Nasal cavity respiratory epithelium epithelial cell of viscerocranial mucosa (primary cell): ENCODE results near the gene MAP3K10. TPM values are rescaled to one million over a fixed set of nuclear protein-coding genes. Genes with fewer than 3 reads are reported as not detected.

Source experiments
- total RNA-seq: library from RNA; depleted of rRNA; stranded (reverse); fragments of >200 nt; gene quantifications from 2 replicates; pipeline ENCODE4 v1.2.3, GENCODE V29; 2014

Gene MAP3K10
- total RNA-seq: 10.6 and 13.6 TPM in 2 replicates

DNA sequence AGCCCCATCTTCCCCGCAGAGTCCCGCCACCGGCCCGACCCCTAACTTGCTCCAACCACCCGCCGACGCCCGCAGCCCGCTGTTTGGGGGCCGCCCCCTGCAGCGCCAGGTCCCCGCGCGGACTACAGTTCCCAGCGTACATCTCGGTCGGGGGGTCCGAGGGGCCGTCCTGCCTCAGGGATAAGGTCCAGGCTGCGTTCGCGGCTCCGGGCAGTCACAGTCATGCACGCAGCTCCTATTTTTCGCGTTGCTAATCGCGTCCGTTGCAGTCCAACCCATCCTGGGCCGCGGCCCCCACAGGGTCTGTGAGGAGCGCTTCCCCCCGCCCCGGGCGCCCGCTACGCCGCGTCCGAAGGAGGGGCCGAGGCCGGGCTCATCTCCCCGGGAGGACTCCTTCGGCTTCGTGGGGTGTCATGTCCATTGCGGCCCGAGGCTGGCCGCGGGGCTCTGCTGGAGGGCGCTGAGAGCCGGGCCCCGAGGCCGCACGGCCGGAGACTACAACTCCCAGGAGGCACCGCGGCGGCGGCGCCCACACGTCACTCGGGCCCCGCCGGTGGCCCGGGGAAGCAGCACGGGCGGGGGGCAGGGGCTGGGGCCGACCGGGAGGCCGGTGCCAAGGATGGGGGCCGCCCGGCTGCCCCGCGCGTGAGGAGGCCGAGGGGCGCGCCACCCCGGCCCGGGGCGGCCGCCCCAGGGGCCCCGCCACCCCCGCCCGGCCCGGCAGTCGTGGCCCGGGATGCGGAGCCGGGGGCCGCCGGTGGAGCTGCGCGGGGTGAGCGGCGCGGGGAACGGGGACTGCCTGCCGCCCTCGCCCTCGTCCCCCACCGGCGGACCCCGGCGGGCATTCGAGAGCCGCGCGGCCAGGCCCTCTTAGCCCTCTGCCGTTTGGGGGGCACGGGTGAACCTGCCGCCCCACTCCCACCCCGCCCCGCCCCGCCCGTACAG is at the start of gene MAP3K10:
MAP3K10 (plus strand) TSS at position 536 of the 945 bp plus-strand sequence. CDS start 606 bp downstream, outside the sequence.

DNA sequence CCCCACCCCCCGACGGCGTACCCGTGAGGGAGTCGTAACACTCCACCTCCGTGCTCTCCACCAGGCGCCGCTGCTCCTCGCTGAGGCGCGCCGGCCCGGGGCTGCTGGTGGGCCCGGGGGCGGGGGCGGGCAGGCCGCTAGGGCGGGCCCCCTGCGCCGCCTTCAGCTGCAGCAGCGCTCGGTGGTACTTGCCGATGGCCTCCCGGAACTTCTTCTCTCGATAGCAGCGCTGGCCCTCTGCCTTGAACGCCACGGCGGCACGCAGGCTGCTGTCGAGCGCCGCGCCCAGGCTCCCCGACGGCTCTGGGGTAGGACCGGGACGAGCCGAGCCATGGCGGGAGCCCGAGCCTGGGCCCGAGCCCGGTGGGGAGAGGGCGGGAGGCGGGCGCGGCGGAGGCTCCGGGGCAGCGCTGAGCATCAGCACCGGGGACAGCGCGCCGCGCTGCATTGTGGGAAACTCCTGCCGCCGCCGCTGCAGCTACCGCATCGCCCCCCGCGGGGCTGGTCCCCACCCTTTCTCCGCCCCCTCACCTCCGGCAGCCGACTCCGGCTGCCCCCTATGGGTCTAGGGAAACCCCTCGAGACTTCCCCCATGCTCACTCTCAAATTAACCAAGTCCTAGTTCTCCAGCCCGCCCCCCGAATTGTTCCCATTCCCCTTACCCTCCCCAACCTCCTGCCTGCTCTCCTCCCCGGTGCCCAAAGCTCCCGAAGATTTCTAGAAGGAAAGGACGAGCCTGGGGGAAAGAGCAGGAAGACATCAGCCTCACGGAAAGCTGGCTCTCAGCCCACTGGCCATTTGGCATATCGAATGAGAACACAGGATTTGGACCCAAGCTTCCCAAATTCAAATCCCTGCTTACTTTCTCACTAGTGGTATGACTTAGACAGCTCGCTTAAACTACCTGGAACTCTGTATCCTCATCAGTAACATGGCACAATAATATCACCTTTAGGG is 27.0 kb downstream of the MAP3K10 start, which contains the start of gene TTC9B:
TTC9B (minus strand) TSS at position 451 of the 957 bp plus-strand sequence; CDS start at position 448, 3 bp downstream.

Other genes with a start within 250 kb of the MAP3K10 start
- 84.1 and 118 TPM in 2 replicates for gene PSMC4, start 220.3 kb upstream of the MAP3K10 start, total RNA-seq
- gene ZNF546, start 194.4 kb upstream of the MAP3K10 start, total RNA-seq: 0.68 and 3.0 TPM in 2 replicates
- gene ZNF780B, start 135.2 kb upstream of the MAP3K10 start, total RNA-seq: 4.8 and 20.2 TPM in 2 replicates
- 6.8 and 15.9 TPM in 2 replicates for gene ZNF780A, start 100.5 kb upstream of the MAP3K10 start, total RNA-seq
- gene TTC9B, start 27.0 kb downstream of the MAP3K10 start, total RNA-seq: under 0.01 TPM in 1 of 2 replicates, not detected in the other
- gene CCNP, start 35.3 kb downstream of the MAP3K10 start, total RNA-seq: under 0.01 and 0.07 TPM in 2 replicates
- gene AKT2, start 93.9 kb downstream of the MAP3K10 start, total RNA-seq: 58.1 and 79.5 TPM in 2 replicates
- 5.8 and 10.4 TPM in 2 replicates for gene C19orf47, start 157.0 kb downstream of the MAP3K10 start, total RNA-seq
- gene PLD3, start 157.3 kb downstream of the MAP3K10 start, total RNA-seq: 196 and 385 TPM in 2 replicates
- under 0.01 and 0.07 TPM in 2 replicates for gene HIPK4, start 198.8 kb downstream of the MAP3K10 start, total RNA-seq
- 1.4 and 2.6 TPM in 2 replicates for gene PRX, start 222.0 kb downstream of the MAP3K10 start, total RNA-seq
- gene SERTAD1, start 234.6 kb downstream of the MAP3K10 start, total RNA-seq: 22.6 and 31.1 TPM in 2 replicates